NB4 (cell line): ENCODE measurements around the gene BMAL2.

Experiments used
- DNase-seq: peaks from one replicate; pipeline ENCODE4 v3.0.0; 2010; ENCODE audit warnings: low read depth
- H3K4me3 ChIP-seq: one replicate; pipeline ENCODE4 v1.5.1; 2011; ENCODE audit warnings: mild to moderate bottlenecking, low read depth, low read length, moderate library complexity
- CTCF ChIP-seq: IDR thresholded peaks from one replicate; pipeline ENCODE4 v1.5.1; 2012; ENCODE audit warnings: low read depth, low read length
- MAX ChIP-seq: IDR thresholded peaks from 2 replicates; pipeline ENCODE4 v1.6.1; 2011; ENCODE audit warnings: low read depth, low read length
- MYC ChIP-seq: IDR thresholded peaks from 2 replicates; pipeline ENCODE4 v1.6.1; 2011; ENCODE audit warnings: low read depth, low read length
- POLR2A ChIP-seq: IDR thresholded peaks from 2 replicates; pipeline ENCODE4 v1.6.1; 2011; ENCODE audit warnings: mild to moderate bottlenecking; ENCODE audit not compliant: insufficient read length; ENCODE audit errors: extremely low read depth

Gene BMAL2

GRCh38 chr12:27342536-27342935, 9.9 kb downstream of the BMAL2 start:
- no peak for DNase-seq
- H3K4me3 ChIP-seq: no peak overlapping the region
- TF ChIP-seq CTCF (no peak), MAX (no peak), MYC (no peak), POLR2A (no peak)

GRCh38 chr12:27343255-27344000, 10.8 kb downstream of the BMAL2 start:
- TF ChIP-seq MAX (no peak), CTCF (no peak), POLR2A (no peak), MYC (no peak)
- no peak overlapping the region for H3K4me3 ChIP-seq
- DNase-seq: no peak

GRCh38 chr12:27344246-27344645, 11.6 kb downstream of the BMAL2 start:
- DNase-seq: peak; percentile 32
- TF ChIP-seq MYC (no peak), CTCF (no peak), POLR2A (no peak), MAX (no peak)
- H3K4me3 ChIP-seq: no peak overlapping the region

GRCh38 chr12:27344760-27345159, 12.1 kb downstream of the BMAL2 start:
- TF ChIP-seq MAX (no peak), MYC (no peak), POLR2A (no peak), CTCF (no peak)
- H3K4me3 ChIP-seq: no peak overlapping the region
- DNase-seq: no peak

- no peak for DNase-seq
- TF ChIP-seq POLR2A (no peak), CTCF (no peak), MYC (no peak), MAX (no peak)
- no peak overlapping the region for H3K4me3 ChIP-seq
These were observed 12.7 kb downstream of the BMAL2 start for GRCh38 chr12:27345376-27345775.
